HG03520 (cell line): ENCODE results near the gene SCAF8.
"Not testable (repeated sequence)": the region's sequence is repeated elsewhere in the genome, so short reads cannot be mapped to it uniquely, and the experiment has no call there.

Experiments used
- ATAC-seq: cut with Tn5 transposase; IDR thresholded peaks from one replicate; pipeline ENCODE4 v1.9.1; 2021; ENCODE audit warnings: mild to moderate bottlenecking, moderate library complexity; ENCODE audit not compliant: unreplicated experiment

Gene SCAF8

DNA sequence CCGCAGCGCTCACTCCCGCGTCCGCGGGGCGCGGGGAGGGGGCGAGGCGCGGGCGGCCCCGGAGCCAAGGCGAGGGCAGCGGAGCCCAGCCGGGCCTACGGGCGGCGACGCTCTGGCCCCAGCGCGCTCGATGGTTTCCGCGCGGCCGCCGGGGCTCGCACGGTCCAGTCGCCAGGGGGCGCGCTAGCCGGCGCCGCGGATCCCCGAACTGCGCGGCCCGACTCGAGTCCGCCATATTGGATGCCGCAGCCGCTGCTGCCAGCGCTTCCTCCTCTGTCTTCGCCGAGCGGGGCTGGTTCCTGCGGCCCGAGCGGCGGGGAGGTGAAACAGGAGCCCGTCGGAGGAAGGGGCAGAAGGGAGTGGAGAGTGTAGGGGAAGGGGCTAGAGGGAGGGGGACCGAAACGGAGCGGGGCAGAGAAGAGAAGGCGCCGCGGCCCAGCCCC, at the start of gene SCAF8:
Gene SCAF8 (plus strand): TSS at position 234 of the 443 bp plus-strand sequence. CDS start 485 bp downstream, outside the sequence.
- peak; percentile 75 for ATAC-seq

GRCh38 chr6:154683756-154684523, 49.3 kb upstream of the SCAF8 start:
- ATAC-seq: peak; percentile 82

GRCh38 chr6:154686162-154686561, 47.1 kb upstream of the SCAF8 start:
- ATAC-seq: no peak

- ATAC-seq: no peak
Observed at GRCh38 chr6:154689493-154690255, 43.5 kb upstream of the SCAF8 start.

DNA sequence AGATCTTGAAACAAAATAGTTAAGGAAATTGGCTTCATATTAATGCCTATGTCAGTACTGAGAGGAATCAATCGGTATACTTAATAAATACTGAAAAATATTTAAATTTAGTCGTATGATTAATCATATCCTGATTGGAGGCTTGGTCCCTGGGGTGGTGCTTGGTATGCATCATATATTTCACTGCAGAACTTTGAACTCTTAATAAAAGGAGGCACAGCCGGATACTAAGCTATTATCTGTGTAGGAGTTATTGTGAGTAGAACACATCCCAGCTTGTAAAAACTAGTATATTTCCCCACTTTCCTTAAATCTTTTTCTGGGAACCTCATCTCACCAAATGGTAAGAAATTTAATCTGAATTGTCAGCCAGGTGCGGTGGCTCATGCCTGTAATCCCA, 42.4 kb upstream of the SCAF8 start:
- no peak for ATAC-seq

- no peak for ATAC-seq
Observed at GRCh38 chr6:154696661-154697060, 36.6 kb upstream of the SCAF8 start.

GRCh38 chr6:154703124-154703523, 30.1 kb upstream of the SCAF8 start:
- no peak for ATAC-seq

DNA sequence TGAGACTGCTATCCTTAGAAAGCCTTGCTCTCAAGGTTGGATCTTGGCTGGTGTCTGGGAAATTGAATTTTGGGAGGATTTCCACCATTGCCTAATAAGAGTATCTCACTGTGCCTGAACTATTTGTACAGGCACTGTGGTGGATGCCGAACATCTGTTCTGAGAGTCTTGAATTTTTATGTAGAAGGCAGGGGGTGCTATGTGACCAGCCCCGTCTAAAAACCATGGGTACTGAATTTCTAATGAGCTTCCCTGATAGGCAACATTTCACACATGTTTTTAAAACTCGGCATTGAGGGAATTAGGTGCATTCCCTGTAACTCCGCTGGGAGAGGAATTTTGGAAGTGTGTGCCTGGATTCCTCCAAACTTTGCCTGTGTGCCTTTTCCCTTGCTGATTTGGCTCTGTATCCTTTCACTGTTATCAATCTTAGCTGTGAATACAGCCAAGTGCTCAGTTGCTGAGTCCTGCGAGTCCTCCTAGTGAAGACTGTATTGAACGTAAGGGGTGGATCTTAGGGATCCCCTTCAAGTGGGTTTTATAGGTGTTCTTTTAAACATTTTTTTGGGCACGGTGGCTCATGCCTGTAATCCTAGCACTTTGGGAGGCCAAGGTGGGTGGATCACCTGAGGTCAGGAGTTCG, 27.6 kb upstream of the SCAF8 start:
- ATAC-seq: no peak

- ATAC-seq: no peak
Observed at GRCh38 chr6:154706389-154706788, 26.8 kb upstream of the SCAF8 start.

GRCh38 chr6:154709621-154710020, 23.6 kb upstream of the SCAF8 start:
- no peak for ATAC-seq

DNA sequence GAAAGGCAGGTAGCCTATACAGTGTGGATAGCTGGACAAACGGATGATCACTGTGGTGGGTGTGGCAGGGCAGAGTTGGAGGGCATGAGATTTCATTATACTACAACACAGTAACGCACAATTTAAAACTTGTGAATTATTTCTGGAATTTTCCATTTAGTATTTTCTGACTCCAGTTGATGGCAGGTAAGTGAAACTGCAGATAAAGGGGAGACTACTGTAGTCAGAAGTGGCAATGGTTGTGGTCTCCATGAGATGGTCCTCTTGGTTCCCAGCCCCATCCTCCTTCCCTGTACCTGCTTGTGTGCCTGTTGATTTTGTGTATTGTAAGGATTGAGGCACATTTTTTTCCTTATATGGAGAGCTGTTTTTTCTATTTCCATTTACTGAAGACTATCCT, 22.5 kb upstream of the SCAF8 start:
- no peak for ATAC-seq

- ATAC-seq: no peak
Observed at GRCh38 chr6:154715446-154715845, 17.8 kb upstream of the SCAF8 start.

GRCh38 chr6:154716350-154716749, 16.9 kb upstream of the SCAF8 start:
- ATAC-seq: not testable (repeated sequence)

DNA sequence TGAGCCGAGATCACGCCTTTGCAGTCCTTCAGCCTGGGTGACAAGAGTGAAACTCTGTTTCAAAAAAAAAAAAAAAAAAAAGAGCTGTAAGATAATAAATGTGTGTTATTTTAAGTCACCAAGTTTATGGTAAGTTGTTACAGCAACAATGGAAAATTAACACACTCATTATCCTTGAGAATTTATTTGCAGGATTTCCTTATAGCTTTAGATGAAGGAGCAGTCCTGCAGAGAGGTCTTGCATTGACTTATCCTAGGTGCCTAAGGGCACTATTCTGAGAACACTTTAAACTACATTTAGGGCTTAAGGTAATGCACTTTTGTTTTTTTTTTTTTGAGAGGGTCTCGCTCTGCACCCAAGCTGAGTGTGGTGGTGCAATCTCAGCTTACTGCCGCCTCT, 13.8 kb upstream of the SCAF8 start:
- no peak for ATAC-seq

DNA sequence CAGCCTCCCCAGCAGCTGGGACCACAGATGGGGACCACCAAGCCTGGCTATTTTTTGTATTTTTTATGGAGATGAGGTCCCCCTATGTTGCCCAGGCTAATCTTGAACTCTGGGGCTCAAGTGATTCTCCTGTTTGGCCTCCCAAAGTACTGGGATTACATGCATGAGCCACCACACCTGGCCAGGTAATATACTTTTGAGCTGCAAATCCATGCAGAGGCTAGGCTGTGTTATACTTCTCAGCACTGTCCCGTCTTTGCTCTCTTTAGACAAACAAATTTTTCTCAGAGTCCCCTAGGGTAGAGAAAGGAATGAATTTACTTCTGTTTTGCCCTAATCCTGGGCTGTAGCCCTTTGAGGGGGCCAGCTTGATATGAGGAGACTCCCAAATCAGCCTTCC, 13.4 kb upstream of the SCAF8 start:
- ATAC-seq: no peak

GRCh38 chr6:154721460-154721859, 11.8 kb upstream of the SCAF8 start:
- ATAC-seq: no peak

DNA sequence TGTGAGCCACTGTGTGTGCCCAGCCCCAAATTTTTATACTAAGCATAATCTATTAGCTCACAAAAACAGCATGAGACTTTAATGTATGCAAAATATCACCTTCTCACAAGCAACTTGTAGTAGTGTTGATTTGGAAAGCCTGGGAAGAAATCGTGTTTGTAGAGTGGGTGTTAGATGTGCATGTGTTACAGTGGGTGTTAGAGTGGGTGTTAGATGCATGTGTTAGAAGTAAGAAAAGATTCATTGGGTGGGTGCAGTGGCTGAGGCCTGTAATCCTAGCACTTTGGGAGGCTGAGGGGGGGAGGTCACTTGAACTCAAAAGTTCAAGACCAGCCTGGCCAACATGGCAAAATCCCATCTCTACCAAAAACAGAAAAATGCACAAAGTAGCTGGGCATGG, 6.3 kb upstream of the SCAF8 start:
- no peak for ATAC-seq

DNA sequence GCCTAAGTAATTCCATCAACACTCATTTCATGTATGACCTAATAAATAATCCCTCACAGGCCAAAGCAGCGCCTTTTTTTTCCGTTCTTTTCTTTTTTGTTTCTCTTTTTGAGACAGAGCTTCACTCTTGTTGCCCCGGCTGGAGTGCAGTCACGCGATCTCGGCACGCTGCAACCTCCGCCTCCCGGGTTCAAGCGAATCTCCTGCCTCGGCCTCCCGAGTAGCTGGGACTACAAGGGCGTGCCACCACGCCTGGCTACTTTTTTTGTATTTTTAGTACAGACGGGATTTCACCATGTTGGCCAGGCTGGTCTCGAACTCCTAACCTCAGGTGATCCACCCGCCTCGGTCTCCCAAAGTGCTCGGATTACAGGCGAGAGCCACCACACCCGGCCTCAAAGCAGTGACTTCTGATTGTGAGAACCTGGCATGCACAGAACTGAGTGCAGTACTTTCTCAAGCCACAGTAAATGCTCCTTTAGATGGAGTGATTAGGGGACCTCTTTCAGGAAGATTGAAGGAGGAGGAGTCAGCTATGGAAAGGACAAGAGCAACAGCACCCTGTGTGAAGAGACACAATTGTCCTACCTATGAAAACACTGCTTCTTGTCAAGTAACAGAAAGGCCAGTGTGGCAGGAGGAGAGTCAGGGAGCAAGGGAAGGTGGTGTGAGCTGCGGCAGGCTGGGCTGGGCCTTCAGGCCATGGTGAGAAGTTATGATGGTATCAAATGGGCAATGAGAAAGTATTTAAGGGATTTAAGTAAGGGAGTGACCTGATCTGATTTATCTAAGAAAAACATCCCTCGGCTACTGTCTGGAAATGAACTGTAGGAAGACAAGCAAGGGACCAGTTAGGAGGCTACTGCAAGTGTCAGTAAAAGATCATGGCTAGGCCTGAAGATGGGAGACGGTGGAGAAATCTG, 1.7 kb upstream of the SCAF8 start:
- no peak for ATAC-seq

DNA sequence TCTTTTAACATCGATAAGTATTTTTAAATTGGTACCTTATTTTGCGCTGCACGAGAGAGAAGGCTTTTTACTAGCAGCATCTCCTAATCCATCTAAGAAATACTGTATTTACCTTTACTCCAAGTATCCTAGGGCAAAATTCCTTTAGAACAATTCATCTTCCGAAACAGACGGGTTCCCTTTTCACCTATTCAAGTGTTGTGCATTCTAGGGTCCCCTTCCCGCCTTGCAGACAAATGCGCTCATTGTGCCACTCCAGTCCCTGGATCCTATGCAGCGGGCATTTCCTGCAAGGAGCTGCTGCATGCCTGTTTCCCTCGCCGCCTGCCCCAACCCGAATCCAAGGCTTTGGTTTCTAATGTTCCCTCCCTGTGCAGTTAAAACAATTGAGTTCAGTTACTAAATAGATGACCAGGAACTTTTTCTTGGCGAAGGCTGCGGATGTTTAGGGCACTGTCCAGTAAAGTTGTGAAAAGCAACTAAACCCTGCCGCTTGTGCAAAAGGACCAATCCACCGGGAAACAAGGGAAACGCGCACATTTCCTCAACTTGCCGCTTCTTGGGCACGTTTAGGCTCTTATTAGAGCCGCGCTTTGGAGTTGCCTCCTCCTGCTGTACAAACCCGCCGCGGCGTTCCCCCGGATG, 556 bp upstream of the SCAF8 start:
- no peak for ATAC-seq
